ENCODE results near the gene FBLL1.

The FBLL1 gene

DNA sequence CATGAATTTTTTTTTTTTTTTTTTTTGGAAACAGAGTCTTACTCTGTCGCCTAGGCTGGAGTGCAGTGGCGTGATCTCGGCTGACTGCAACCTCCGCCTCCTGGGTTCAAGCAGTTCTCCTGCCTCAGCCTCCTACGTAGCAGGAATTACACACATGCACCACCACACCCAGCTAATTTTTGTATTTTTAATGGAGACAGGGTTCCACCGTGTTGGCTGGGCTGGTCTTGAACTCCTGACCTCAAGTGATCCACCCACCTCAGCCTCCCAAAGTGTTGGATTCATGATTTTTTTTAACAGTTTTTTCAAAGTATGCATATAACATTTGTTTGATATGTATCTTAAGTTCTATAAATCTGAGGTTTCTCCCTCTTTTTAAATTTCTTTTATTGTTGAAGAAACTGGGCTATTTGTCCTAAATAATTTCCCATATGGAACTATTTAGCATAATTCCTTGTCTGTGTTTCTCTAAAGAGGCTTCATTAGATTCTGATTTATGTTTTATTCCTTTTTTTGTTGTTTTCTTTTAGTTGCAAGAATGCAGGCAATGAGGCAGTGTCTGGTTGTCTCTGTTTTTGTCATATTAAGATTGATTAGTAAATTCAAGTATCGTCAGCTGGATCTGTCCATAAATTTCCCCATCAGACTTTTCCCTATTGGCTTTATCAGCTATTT lies 26.4 kb upstream of the FBLL1 start:
- H3K27ac ChIP-seq: no peak overlapping the region
- TF ChIP-seq CTCF (conservative IDR thresholded peaks at IDR 0.05): no peak

GRCh38 chr5:168513861-168514428 lies 15.2 kb upstream of the FBLL1 start:
- no peak for TF ChIP-seq CTCF (conservative IDR thresholded peaks at IDR 0.05)
- no peak overlapping the region for H3K27ac ChIP-seq

- TF ChIP-seq CTCF (conservative IDR thresholded peaks at IDR 0.05): no peak
- no peak overlapping the region for H3K27ac ChIP-seq
Measured at GRCh38 chr5:168525856-168526255, 3.2 kb upstream of the FBLL1 start.

- no peak overlapping the region for H3K27ac ChIP-seq
- TF ChIP-seq CTCF (conservative IDR thresholded peaks at IDR 0.05): no peak
Measured at GRCh38 chr5:168527756-168528295, 1.3 kb upstream of the FBLL1 start.

DNA sequence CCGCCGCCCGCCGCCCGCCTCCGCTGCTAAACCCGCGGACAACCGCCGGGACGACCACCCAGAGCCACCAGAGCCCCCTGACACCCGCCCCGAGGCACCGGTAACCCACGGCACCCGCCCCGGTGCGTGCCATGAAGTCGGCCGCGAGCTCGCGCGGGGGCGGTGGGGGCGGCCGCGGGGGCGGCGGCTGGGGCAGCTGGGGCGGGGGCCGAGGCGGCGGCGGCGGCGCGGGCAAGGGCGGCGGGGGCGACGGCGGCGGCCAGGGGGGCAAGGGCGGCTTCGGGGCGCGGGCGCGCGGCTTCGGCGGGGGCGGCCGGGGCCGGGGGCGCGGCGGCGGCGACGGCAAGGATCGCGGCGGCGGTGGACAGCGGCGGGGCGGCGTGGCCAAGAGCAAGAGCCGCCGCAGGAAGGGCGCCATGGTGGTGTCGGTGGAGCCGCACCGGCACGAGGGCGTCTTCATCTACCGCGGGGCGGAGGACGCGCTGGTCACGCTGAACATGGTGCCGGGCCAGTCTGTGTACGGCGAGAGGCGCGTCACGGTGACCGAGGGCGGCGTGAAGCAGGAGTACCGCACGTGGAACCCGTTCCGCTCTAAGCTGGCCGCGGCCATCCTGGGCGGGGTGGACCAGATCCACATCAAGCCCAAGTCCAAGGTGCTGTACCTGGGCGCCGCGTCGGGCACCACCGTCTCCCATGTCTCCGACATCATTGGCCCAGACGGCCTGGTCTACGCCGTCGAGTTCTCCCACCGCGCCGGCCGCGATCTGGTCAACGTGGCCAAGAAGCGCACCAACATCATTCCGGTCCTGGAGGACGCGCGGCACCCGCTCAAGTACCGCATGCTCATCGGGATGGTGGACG lies 499 bp downstream of the FBLL1 start:
- TF ChIP-seq CTCF (conservative IDR thresholded peaks at IDR 0.05): no peak
- peak overlapping the region; percentile 49; the same call in 1 of the 2 replicates for H3K27ac ChIP-seq

- TF ChIP-seq CTCF (conservative IDR thresholded peaks at IDR 0.05): no peak
Measured at GRCh38 chr5:168530621-168531150, 1.6 kb downstream of the FBLL1 start.

GRCh38 chr5:168531191-168531590 lies 2.1 kb downstream of the FBLL1 start:
- no peak for TF ChIP-seq CTCF (conservative IDR thresholded peaks at IDR 0.05)
- no peak overlapping the region for H3K27ac ChIP-seq

More at GRCh38 chr5:168530621-168531150, 1.6 kb downstream of the FBLL1 start:
- H3K27ac ChIP-seq: no peak overlapping the region
